Measurements from ENCODE around the gene COL27A1.
"Not testable (repeated sequence)": the region's sequence is repeated elsewhere in the genome, so short reads cannot be mapped to it uniquely, and the experiment has no call there.

The COL27A1 gene

DNA sequence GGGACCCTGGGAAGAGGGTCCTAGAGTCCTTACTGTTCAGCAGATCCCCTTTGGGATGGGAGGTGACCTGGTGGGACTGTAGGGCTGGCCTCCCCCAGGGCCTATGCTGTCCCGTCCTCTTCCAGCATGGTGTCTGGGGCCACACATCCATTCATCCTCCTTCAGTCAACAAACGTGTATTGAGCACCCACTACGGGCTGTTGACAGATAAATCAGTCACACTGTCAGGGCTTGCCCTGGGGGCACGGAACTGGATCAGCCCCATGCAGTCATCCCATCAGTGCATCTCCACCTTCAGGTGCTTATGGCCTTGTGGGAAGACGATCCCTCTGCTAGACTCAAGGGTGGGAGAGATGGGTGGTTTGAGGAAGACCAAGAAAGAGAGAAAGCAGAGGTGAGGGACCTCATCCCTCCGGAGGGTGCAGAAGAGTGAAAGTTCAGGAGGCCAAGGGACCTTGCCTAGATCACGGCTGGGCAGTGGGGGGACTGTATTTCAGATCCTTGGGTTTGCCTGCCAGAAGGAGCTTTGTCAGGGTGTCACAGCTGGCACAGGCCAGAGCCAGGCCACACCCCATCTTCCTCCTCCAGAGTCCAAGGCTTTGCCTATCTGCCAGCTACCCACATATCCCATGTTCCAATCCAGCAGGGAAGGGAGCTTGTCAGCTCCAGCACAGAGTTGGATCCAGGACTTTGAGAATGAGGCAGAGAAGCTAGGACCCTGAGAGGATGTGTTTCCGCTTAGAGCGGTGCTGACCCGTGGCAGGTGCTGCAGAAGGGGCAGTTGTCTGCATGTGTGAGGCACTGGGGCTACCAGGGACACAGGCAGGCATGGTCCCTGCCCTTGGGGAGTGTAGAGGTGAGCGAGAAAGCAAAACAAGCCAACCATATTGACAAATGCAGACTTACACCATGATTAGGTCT is 30.5 kb downstream of the COL27A1 start:
- DNase-seq: no peak

DNA sequence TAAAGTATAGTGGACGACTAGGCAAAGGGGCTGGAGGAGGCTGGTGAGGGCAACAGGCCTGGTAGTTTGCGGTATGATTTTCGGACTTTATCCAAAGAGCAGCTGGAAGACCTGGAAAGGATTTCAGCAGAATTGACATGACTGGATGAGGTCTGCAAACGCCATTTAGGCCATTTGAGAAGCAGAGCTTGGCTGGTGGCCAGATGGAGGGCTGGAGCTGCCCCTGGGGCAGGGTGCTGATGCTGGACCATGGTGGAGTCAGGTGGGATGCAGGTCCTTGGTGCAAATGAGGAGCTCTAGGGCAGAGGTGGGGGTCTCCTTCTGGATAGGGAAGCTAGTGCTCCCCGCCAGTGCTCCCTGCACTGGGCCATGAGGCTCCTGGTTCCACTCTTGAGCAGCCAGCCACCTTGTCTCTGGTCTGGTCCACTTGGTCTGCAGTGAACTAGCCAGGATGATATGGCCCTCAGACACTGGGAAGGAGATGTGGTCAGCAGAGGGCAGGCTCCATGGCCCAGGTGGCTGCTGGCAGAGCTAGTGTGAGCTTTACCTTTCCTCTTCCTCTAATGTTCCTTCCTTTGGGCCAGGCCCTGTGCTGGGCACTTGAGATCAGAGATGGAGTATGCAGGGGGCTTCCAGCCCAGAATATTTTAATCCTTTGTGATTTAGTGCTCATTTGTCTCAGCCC is 31.4 kb downstream of the COL27A1 start:
- DNase-seq: no peak

DNA sequence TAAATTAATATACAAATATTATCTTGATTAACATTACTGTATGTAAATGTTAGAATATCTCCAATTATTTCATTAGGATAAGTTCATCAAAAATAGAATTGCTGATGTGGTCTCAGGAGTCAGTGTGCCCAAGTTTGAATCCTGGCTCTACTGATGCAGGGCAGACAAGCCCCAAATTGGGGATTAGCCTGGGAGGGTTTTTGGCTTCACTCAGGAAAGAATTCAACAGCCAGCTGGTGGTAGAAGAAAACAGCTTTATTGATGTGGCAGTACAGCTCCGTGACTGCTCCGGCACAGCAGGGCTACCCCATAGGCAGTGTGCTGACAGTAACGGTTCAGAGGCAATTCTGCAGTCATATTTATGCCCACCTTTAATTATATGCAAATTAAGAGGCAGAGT is 32.5 kb downstream of the COL27A1 start:
- no peak for DNase-seq

DNA sequence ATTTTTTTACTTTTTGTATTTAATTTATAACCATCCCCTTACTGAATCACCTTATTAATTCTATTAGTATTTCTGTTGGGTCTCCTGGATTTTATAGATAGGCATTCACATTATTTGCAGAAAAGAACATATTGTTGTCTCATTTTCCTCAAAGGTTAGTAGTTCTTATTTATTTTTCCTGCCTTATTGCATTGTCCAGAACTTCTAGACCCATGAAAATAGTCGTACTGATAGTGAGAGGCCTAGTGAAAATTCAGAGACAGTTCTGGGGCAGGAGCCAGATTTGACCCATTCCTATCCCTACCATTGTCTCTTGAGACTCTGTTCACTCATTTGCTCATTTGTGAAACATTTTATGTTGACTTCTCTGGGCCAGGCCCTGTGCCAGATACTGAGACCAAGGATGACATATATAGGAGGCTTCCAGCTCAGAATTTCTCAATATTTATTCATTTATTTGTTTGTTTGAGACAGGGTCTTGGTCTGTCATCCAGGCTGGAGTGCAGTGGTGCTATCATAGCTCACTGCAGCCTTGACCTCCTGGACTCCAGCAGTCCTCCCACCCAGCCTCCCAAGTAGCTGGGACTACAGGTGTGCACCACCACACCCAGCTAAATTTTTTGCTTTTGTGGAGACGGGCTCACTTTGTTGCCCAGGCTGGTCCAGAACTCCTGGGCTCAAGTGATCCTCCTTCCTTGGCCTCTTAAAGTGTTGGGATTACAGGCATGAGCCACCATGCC is 34.7 kb downstream of the COL27A1 start:
- no peak for DNase-seq

DNA sequence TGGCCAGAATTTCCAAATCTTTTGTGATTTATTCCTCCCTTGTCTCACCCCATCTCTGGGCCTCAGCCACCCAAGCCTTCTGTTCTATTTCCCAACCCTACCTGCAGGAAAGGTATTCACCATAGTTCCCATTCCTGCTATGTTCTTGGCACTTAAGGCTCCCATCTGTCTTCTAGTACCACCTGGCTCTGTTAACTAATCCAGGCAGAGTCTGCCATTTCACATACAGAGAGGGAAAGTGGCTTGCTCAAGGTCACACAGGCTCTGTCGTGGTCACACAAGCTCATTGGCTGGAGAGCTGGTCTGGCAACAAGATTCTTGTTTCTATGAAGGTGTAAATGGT is 35.2 kb downstream of the COL27A1 start:
- no peak for DNase-seq

DNA sequence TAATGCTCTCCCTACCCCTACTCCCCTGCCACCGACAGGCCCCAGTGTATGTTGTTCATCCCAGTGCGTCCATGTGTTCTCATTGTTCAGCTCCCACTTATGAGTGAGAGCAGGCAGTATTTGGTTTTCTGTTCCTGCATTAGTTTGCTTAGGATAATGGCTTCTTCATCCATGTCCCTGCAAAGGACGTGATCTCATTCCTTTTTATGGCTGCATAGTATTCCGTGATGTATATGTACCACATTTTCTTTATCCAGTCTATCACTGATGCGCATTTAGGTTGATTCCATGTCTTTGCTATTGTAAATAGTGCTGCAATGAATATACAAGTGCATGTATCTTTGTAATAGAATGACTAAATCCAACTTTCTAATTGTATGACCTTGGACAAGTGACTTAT is 36.1 kb downstream of the COL27A1 start:
- not testable (repeated sequence) for DNase-seq

DNA sequence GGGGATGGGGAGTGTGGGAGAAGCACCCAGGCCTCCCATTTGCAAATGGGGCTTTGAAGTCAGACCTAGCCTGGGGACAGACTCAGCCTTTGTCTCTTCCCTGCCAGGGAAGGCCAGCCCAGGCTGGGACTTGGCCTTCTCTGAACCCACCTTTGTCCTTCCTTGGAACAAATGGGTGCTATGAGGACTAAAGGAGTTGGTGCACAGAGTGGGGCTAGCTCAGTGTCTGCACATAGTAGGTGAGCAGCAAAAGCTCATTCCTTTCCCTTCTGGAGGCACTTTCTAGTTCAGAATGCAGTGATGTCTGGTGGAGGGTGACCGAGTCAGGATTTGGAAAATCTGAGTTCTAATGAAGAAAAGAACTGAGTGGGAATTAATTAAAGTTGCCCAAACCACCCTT is 37.2 kb downstream of the COL27A1 start:
- no peak for DNase-seq

DNA sequence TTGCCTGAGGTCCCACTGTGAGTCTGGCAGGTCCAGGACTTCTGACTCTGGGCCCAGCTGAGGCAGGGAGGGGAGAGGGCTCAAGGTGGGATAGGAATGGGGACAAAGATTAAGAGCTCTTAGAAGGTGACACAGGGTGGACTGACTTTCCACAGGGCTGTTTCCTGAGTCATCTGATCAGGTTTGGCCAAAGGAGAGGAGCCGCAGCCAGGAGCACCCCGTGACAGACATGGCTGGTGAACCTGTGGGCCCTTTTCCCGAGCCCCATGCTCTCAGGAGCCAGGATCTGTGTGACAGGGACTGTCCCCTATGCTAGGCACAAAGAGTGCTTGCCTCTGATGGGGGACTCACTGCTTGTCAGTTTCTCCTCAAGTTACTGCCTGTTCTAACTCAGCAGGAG is 37.8 kb downstream of the COL27A1 start:
- no peak for DNase-seq

DNA sequence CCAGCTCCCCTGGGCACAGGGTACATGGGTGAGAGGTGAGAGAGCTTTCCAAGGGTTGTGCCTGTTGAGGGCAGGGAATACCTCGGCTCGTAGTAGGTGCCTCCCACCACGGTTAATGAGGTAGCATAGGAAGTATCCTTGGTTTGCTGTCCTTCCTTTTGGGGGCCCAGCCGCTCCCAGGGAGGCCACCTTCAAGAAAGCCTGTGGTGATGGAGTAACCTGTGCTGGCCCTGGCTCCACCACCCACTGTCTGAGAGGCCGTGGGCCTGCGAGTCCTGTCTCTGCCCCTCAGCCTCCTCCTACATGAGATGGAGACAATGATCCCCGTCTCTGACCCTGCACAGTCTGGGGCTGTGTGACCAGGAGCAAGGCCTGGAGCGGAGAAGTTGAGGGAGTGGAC is 40.8 kb downstream of the COL27A1 start:
- no peak for DNase-seq

DNA sequence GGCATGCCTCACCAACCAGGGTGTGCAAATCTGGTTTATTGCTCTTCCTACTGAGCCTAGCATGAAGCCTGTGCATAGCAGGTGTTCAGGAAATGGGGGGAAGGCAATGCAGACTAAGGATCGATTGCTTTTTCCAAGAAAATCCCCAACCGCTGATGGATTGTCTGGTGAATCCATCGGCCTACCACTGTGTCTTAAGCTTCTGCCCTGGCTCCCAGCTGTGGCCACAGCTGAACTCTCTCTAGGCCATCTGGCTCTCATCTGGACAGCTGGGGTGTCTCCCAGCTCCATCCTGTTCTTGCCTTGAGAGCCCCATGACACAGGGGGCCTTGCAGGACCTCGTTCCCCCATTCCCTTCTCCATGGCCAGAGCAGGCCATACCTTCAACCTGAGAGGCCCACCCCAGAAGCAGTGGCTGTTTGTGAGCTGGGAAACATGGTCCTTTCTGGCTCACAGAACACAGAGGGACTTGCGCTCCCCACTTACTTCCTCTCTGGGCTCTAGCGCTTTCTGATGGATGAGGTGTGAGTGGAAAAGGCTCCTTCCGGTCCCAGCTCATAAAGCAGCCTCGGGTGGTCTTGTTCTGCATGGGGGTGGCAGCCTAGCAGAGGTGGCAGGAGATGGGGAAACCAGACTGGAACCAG is 41.8 kb downstream of the COL27A1 start:
- DNase-seq: no peak

DNA sequence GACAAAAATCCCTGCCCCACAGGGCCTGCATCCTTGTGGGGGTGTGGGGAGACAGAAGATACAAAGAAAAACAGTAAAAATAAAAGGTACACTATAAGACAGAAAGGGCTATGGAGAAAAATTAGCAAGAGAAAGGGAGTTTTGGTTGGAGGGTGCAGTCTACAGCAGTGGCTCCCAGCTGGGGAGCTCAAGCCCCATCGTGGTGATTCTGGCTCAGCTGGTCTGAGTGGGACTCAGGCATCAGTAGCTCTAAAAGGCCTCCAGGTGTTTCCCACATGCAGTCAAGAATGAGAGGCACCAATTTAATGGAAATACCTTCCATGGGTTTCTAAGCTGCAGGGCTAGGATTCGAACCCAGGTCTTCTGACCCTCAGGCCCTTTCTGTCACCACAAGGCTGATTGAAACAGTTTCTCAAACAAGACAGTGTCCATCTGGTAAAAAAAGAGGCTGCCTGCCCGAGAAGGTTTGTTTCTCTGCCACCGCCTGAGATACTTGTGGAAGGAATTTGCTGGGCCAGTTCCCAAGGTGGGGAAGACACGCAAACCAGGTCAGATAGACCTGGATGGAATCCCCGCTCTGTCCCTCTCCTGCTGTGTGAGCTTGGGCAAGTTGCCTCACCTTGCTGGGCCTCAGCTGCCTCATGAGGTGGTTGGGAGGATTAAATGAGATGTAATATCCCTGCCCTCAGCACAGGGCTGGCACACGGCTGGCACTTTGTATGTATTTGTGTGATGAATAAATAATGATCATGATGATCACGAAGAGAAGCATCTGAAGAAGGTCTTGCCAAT is 43.1 kb downstream of the COL27A1 start:
- no peak for DNase-seq

DNA sequence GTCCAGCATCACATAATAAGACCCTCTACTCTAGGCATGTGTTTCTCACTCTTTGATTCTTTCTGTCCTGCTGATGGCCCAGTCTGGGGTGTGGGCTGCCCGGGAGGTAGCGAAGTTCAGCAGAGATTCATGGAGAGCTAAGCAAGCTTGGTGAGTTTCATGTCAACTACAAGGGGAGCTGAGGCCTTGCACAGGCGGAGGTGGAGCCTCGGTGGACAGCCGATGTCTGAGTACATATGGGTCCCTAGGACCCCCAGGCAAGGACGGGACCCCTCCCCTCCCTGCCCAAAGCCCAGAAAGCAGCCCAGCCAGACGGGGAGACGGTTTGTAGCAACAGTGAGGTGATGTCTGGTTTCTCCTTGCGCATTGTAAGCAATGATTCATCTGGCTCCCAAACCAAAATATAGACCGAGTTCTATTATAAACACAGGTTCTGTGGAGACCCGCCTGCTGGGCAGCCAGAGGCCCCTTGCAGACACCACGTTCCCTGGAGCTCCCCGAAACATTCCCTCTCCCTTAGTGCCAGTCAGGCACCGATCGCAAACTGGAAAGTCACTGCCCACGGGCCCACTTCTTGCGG is 45.5 kb downstream of the COL27A1 start:
- no peak for DNase-seq

DNA sequence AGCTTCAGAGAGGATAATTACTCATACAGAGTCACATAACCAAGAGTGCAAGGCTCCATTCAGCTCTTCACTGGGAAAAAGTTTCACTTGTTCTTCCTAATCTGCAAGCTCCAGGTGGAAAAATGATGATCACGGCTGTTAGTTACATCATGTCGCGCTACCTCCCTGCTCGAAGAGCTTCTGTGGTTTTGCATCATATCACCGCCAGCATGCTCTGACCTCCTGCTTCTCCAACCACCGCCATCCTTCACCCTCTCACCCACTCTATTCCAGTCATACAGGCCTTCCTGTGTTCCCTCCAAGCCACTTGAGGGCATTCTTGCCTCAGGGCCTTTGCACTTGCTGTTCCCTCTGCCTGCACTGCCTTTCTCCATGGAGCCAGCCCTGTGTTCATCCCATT is 47.1 kb downstream of the COL27A1 start:
- no peak for DNase-seq

DNA sequence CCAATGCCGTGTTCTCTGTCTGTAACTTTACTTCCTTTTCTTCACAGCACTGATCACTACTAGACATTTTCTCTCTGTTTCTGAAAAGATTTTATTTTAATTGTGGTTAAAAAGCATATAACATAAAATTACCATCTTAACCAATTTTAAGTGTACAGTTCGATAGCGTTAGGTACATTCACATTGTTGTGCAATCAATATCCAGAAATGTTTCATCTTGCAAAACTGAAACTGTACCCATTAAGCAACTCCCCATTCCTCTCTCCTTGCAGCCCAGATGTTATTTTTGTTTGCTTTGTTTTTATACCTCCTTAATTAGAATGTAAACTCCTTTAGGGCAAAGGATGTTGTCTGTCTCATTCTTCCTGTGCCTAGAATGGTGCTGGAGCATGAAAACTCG is 47.5 kb downstream of the COL27A1 start:
- peak in 1 of 4 experiments; percentile 7 for DNase-seq

DNA sequence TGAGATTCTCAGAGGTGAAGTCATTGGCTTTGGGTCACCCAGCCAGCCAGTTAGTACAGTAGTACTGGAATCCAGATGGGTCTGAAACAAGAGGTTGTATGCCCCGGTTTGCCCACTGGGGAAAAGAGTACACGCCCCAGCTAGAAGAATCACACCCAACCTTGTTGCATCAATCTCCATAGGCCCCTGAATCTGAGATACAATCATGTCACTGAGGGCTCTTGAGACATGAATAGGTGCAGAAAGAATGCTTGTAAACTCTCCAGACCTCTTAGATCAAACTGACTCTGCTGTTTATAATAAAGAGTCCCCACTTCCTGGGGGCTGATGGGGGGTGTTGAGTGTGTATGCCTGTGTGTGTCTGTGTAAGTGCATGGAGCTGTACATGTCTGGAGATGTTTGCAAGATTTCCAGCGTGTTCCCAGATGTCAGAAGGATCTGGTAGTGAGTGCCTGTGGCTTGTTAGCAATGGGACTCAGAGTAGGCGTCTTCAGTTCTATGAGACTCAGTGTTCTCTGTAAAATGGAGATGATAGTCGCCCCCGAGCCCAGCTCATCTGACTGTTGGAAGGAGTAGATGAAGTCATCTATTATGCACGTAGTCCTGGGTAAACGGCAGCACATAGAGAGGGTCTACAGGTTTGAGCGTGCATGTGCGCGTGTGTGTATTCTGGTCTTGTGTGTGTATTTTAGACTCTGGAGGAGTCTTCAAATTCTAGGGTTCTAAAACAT is 48.2 kb downstream of the COL27A1 start:
- no peak for DNase-seq

DNA sequence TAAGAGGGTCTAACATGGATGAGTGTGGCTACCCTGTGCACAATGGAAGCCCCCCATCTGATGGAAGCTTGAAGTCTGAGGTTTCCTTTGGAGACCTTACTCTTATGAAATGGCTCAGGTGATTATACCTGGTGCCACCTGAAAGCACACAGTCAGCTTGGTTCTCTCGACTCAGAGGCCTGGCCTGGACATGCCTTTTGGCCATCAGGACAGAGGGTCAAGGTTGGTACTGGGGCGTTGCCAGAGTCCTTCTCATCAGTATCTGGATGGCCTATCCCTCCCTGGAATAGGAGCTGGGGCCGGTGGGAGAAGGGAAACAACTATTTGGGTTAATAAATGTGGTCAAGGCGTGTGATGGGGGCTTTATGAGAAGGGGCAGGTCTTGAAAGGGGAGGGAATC is 48.9 kb downstream of the COL27A1 start:
- no peak for DNase-seq

DNA sequence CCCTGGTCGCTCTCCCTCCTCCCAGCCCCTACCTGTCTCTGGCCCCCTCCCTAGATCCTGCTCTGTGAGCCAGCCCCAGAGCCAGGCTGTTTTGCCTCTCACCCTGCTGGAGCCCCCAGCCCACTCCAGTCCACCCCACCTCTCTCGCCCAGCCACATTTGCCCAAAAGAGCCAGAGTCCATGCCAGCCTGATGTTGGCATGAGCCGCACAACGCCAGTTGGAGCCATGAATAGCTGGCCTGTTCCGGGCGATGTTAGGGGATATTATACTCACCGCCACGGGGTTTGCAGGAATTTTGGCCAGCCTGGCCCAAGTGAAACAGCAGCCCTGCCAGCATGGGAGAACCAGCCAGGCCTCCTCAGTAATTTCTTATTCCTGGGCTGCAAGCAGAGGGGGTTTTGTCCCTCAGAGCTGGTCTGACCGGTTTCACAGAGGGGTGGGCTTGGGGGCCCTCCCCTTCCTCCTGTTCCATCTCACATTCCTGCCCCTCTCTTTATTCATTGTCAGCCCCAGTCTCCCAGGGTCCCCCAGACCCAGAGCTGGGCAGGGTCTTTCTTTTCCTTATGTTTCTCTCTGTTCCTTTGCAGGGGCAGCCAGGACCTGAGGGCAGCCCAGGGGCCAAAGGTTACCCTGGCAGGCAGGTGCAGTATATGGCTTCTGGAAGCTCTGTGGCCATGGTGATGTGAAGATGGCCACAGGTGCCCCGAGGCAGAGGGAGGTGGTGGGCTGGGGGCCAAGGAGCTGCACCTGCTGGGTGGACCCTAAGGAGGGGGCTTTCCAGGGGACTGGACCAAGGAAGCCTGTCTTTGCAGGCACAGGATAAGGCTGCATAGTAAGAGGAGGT is 50.1 kb downstream of the COL27A1 start:
- no peak for DNase-seq

DNA sequence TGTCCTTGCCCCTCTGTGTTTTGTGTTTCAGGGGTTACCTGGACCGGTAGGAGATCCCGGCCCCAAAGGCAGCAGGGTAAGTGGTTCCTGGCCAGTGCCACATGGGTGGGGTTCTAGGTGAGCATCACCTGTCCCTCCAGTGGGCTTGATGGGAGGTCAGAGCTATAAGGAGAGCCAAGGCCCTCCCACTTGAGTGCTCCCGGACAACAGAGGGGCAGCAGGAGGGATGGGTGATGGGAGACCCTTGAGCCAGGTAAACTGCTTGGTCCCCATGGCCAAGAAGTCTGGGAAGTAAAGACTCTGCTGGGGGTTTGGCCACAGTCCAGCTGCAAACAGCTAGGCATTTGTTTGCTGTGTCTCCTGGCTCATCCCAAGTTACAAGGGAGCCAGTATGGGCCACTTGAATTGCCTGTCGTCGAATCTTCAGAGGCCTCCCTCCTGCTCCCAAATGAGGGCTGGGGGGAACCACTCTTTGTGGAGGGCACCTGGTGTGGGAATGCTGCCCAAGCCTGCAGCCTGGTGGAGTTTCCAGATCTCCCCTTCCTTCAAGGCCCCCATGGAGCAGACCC is 51.0 kb downstream of the COL27A1 start:
- no peak for DNase-seq

DNA sequence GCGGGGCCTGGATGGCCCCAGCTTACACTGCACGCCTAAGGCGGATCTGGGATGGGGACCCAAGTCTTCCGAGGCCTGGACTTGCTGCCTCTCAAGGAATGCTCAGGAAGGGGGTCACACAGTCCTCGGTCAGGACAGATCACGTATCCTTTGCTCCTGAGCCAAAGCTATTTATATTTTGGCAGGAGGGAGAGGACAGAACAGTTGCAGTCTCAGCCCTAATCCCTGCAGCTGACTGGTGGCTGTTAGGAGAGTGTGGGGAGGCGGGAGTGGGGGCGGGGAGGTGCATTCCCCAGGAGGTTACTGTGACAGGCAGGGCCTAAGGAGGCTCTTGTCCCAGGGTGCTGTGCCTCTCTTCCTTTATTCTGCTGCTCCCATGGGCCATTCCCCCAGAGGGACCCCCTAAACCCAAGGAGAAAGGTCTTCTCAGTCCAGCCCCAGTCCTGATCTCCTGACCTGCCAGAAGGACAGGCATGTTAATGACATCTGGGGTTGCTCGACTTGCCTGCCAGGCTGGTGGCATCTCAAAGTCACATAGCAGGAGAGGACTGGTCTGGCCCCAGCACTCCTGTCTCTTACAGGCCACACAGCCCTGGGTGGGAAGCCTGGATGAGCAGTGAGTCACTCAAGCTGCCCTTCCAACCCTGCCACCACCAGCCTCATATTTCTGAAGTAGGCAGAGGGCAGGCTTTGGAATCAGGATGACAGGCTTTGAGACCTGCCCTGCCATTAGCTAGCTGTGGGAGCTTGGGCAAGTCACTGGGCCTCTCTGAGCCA is 51.9 kb downstream of the COL27A1 start:
- DNase-seq: no peak
